ENCODE measurements around the gene JAKMIP2. TPM values are rescaled to one million over a fixed set of nuclear protein-coding genes. Genes with fewer than 3 reads are reported as not detected.

JAKMIP2 gene
- total RNA-seq, 1 experiment from 2014 or later, result 6.4 TPM

- no peaks in the 10 kb centered on the region for H4K20me1 ChIP-seq (ENCODE audit: control insufficient read depth, insufficient read depth, insufficient read length)
- H4K5ac ChIP-seq (ENCODE audit: insufficient read length, low read depth, low read length), result no peak overlapping the region
- H3K23me2 ChIP-seq (ENCODE audit: insufficient read length, low read depth, low read length, poor library complexity, severe bottlenecking), result no peaks in the 10 kb centered on the region
- H3K36me3 Mint-ChIP-seq (ENCODE audit: insufficient read depth in 1 of 3, low read depth in 3 of 3), result peaks cover 15 to 56% (median 50%) of the 10 kb centered on the region in 3 experiments; a peak in 6 of 7 replicates
- H3K27me3 ChIP-seq (ENCODE audit: insufficient read depth, low read length), result no peaks in the 10 kb centered on the region
- H3K56ac ChIP-seq (ENCODE audit: insufficient read length, low read depth, low read length), result no peak overlapping the region
- no peaks in the 10 kb centered on the region for H3K27me3 Mint-ChIP-seq (ENCODE audit: low read depth)
- H3K18ac ChIP-seq (ENCODE audit: insufficient read length, low read depth, low read length), result no peak overlapping the region
- H3K9ac ChIP-seq (ENCODE audit: extremely low read depth, insufficient read length, low read length), result no peak overlapping the region
- H3K27ac Mint-ChIP-seq, result peak overlapping the region in 1 of 3 experiments; percentile 15; a peak in 1 of 7 replicates
- no peaks in the 10 kb centered on the region for H3K79me2 ChIP-seq (ENCODE audit: insufficient read depth, low read length)
- no peak overlapping the region for H3K14ac ChIP-seq (ENCODE audit: insufficient read depth, low read length)
- H2BK12ac ChIP-seq (ENCODE audit: insufficient read length, low read depth, low read length), result no peak overlapping the region
- no peak overlapping the region for H2BK120ac ChIP-seq (ENCODE audit: low read depth, low read length, poor library complexity, severe bottlenecking)
- no peak overlapping the region for H4K8ac ChIP-seq (replicated peaks; ENCODE audit: insufficient read length, low read depth, low read length)
- H4K91ac ChIP-seq (ENCODE audit: insufficient read length, low read depth, low read length), result no peak overlapping the region
- peaks cover 0 to 2% of the 10 kb centered on the region in 2 experiments; a peak in 2 of 4 replicates for H3K4me1 Mint-ChIP-seq
- no peaks in the 10 kb centered on the region for H3K9me3 Mint-ChIP-seq
- no peak overlapping the region for H2BK20ac ChIP-seq (ENCODE audit: low read depth, low read length, poor library complexity, severe bottlenecking)
- H2AFZ ChIP-seq (ENCODE audit: low read length), result no peak overlapping the region
- no peaks in the 10 kb centered on the region for H3K79me1 ChIP-seq (ENCODE audit: insufficient read depth, low read depth, low read length, poor library complexity, severe bottlenecking)
- H3K4me3 Mint-ChIP-seq, result no peak overlapping the region
- H3T11ph ChIP-seq (ENCODE audit: low read length), result no peak overlapping the region
- no peak overlapping the region for H2AK5ac ChIP-seq (ENCODE audit: insufficient read length, low read length)
- DNase-seq, result no peak
- no peak overlapping the region for H3K4me2 ChIP-seq (ENCODE audit: insufficient read depth, insufficient read length, low read length)
- H3K27ac ChIP-seq (ENCODE audit: insufficient read length, low read depth, low read length), result no peak overlapping the region
- no peak overlapping the region for H3K23ac ChIP-seq (ENCODE audit: insufficient read length, low read depth, low read length)
- H3K4ac ChIP-seq (ENCODE audit: low read depth, low read length), result no peak overlapping the region
- no peak for TF ChIP-seq CTCF (conservative IDR thresholded peaks at IDR 0.05)
- H3K4me1 ChIP-seq (ENCODE audit: insufficient read depth, low read length), result no peaks in the 10 kb centered on the region
- WGBS (ENCODE audit: extremely low coverage, insufficient read length, low lambda C conversion rate), result no CpG with 5 or more reads among the region's 3 CpGs
- H3K9me3 ChIP-seq (ENCODE audit: control insufficient read depth, low read depth, low read length), result no peaks in the 10 kb centered on the region
- no peak overlapping the region for H2BK15ac ChIP-seq (ENCODE audit: low read depth, low read length)
- no peak overlapping the region for H2BK5ac ChIP-seq (ENCODE audit: insufficient read length, low read length)
Measured at GRCh38 chr5:147642666-147643065, 139.9 kb downstream of the JAKMIP2 start.
